HCT116 (cell line): ENCODE data around the gene RPL18.

Experiments
- POLR2AphosphoS5 ChIP-seq: IDR thresholded peaks from 2 replicates; pipeline ENCODE4 v1.6.1; 2011; ENCODE audit warnings: mild to moderate bottlenecking, low read depth, low read length, moderate library complexity
- SRF ChIP-seq: IDR thresholded peaks from 2 replicates; pipeline ENCODE4 v1.6.1; 2012; ENCODE audit warnings: low read depth
- TF ChIP-seq, protein P1 (sequence below): IDR thresholded peaks from 2 replicates; pipeline ENCODE4 v1.6.1; 2012
- TF ChIP-seq, protein P2 (sequence below): IDR thresholded peaks from 2 replicates; pipeline ENCODE4 v1.6.1; 2012; ENCODE audit warnings: low read depth

DNA sequence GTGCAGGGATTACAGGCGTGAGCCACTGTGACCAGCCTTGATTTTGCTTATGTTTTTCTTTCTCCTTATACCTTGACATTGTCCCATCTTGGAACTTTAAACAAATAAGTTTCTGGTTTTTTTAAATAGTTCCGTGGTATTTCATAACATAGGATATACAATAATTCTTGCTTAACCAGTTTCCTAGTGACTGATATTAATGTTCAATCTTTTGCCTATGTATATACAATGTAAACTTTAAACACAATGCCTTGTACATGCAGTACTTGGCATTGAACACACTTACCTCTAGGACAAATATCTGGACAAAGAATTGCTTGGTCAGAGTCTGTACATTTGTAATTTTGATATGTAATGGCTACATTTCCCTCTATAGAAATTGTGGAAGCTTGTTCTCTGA lies 36.8 kb downstream of the RPL18 start:
- TF ChIP-seq, protein P1, sequence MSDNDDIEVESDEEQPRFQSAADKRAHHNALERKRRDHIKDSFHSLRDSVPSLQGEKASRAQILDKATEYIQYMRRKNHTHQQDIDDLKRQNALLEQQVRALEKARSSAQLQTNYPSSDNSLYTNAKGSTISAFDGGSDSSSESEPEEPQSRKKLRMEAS: no peak
- TF ChIP-seq SRF (no peak), POLR2AphosphoS5 (no peak)
- TF ChIP-seq, protein P2, sequence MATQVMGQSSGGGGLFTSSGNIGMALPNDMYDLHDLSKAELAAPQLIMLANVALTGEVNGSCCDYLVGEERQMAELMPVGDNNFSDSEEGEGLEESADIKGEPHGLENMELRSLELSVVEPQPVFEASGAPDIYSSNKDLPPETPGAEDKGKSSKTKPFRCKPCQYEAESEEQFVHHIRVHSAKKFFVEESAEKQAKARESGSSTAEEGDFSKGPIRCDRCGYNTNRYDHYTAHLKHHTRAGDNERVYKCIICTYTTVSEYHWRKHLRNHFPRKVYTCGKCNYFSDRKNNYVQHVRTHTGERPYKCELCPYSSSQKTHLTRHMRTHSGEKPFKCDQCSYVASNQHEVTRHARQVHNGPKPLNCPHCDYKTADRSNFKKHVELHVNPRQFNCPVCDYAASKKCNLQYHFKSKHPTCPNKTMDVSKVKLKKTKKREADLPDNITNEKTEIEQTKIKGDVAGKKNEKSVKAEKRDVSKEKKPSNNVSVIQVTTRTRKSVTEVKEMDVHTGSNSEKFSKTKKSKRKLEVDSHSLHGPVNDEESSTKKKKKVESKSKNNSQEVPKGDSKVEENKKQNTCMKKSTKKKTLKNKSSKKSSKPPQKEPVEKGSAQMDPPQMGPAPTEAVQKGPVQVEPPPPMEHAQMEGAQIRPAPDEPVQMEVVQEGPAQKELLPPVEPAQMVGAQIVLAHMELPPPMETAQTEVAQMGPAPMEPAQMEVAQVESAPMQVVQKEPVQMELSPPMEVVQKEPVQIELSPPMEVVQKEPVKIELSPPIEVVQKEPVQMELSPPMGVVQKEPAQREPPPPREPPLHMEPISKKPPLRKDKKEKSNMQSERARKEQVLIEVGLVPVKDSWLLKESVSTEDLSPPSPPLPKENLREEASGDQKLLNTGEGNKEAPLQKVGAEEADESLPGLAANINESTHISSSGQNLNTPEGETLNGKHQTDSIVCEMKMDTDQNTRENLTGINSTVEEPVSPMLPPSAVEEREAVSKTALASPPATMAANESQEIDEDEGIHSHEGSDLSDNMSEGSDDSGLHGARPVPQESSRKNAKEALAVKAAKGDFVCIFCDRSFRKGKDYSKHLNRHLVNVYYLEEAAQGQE: no peak
